ENCODE results near the gene CAPZA1. TPM values are rescaled to one million over a fixed set of nuclear protein-coding genes. Genes with fewer than 3 reads are reported as not detected.
A peak's percentile ranks its signal among the peaks of the same experiment; 100 is the strongest.

Gene CAPZA1
- total RNA-seq, 2 experiments from 2014 or later = 166 to 179 TPM

- intact Hi-C loops (cut with DNase I, micrococcal nuclease) = loop anchor here (5.0 to 10.0 kb wide), 6 partner anchors 102 to 1096 kb away; partner anchors contain the start of genes CAPZA1 (in 1 of the 2), RSBN1 (in 1 of the 2), SLC16A1 (in 1 of the 2) and ST7L (in 1 of the 2)
- CTCF ChIA-PET = interaction anchor here (1.0 to 2.3 kb wide), 3 partner anchors 10 to 86 kb away, joined by 4 to 9 read pairs (median 5); partner anchors contain the start of gene RHOC
Observed at GRCh38 chr1:112718691-112719418, 99.2 kb downstream of the CAPZA1 start.

DNA sequence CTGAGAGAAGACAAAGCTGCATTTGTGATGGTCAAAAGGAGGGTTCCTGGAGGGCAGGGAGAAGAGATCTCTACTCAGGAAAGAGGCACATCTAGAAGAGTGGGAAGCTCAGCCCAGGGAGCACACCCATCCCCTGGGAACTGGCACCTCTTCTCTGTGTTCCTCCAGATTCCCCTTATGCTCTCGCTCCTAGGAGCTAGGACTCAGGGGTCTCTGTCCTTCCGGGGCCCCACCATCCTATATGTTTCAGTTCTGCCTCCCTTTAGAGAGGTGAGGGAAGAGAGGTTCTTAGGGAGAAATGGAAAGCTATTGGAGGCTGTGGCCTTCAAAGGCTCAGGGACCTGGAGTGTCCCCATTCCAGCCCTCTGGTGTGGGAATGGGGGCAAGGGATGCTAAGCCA, 100.1 kb downstream of the CAPZA1 start:
- peaks cover 35% of the 10 kb centered on the region for H3K4me1 Mint-ChIP-seq (ENCODE audit: low read depth)
- no peak overlapping the region for H3K4me3 Mint-ChIP-seq
- H3K4me1 ChIP-seq (ENCODE audit: insufficient read depth, low read length) = peaks cover 39% of the 10 kb centered on the region
- H3K9me3 ChIP-seq (ENCODE audit: control insufficient read depth in 1 of 2, insufficient read depth in 1 of 2, low read length in 2 of 2) = no peaks in the 10 kb centered on the region
- H3K27me3 Mint-ChIP-seq = peaks cover 30% of the 10 kb centered on the region
- H3K27ac ChIP-seq (ENCODE audit: low read depth in 1 of 2, low read length in 2 of 2) = no peak overlapping the region
- H3K36me3 Mint-ChIP-seq (ENCODE audit: low read depth) = no peaks in the 10 kb centered on the region
- ATAC-seq (ENCODE audit: poor library complexity) (no peak), DNase-seq (no peak)
- no peak overlapping the region for H3K4me3 ChIP-seq (ENCODE audit: low read length)
- CTCF ChIA-PET = interaction anchor here (2.3 kb wide), 1 partner anchor 85 kb away, joined by 9 read pairs; no protein-coding TSS in a partner anchor
- H3K27me3 ChIP-seq (ENCODE audit: control insufficient read depth in 1 of 2, insufficient read depth in 2 of 2, low read length in 2 of 2) = peaks cover 5 to 15% of the 10 kb centered on the region in 2 experiments
- no peaks in the 10 kb centered on the region for H3K36me3 ChIP-seq (ENCODE audit: insufficient read depth, low read length)
- no peak overlapping the region for H3K27ac Mint-ChIP-seq
- intact Hi-C loops (cut with DNase I, micrococcal nuclease) = loop anchor here (5.0 to 10.0 kb wide), 6 partner anchors 102 to 1095 kb away; partner anchors contain the start of genes CAPZA1 (in 1 of the 2), RSBN1 (in 1 of the 2), SLC16A1 (in 1 of the 2) and ST7L (in 1 of the 2)
- POLR2A ChIA-PET = interaction anchor here (0.8 kb wide), 1 partner anchor 52 kb away, joined by 3 read pairs; no protein-coding TSS in a partner anchor
- no peaks in the 10 kb centered on the region for H3K9me3 Mint-ChIP-seq
- no peak for TF ChIP-seq CTCF (IDR thresholded peaks at IDR 0.05)

More at GRCh38 chr1:112718691-112719418, 99.2 kb downstream of the CAPZA1 start:
- Mint-ChIP-seq H3K27me3 (peaks cover 32% of the 10 kb centered on the region), H3K27ac (no peak overlapping the region), H3K4me3 (peak overlapping the region; percentile 79), H3K36me3 (ENCODE audit: low read depth) (no peaks in the 10 kb centered on the region), H3K4me1 (ENCODE audit: low read depth) (peaks cover 39% of the 10 kb centered on the region), H3K9me3 (no peaks in the 10 kb centered on the region)
- peak; percentile 94 for TF ChIP-seq CTCF (IDR thresholded peaks at IDR 0.05)
- Histone ChIP-seq H3K36me3 (ENCODE audit: insufficient read depth, low read length) (no peaks in the 10 kb centered on the region), H3K27me3 (ENCODE audit: control insufficient read depth in 1 of 2, insufficient read depth in 2 of 2, low read length in 2 of 2) (peaks cover 13 to 22% of the 10 kb centered on the region in 2 experiments), H3K4me1 (ENCODE audit: insufficient read depth, low read length) (peaks cover 48% of the 10 kb centered on the region), H3K27ac (ENCODE audit: low read depth in 1 of 2, low read length in 2 of 2) (no peak overlapping the region), H3K9me3 (ENCODE audit: control insufficient read depth in 1 of 2, insufficient read depth in 1 of 2, low read length in 2 of 2) (peaks cover 0 to 5% of the 10 kb centered on the region in 2 experiments), H3K4me3 (ENCODE audit: low read length) (no peak overlapping the region)
- ATAC-seq (ENCODE audit: poor library complexity) (peak; percentile 24), DNase-seq (peak; percentile 53 to 86 (median 70))
- POLR2A ChIA-PET = interaction anchor here (0.6 to 0.8 kb wide), 2 partner anchors 51 to 1065 kb away, joined by 3 to 4 read pairs; no protein-coding TSS in a partner anchor

- no peak for TF ChIP-seq CTCF (IDR thresholded peaks at IDR 0.05)
- DNase-seq (no peak), ATAC-seq (ENCODE audit: poor library complexity) (no peak)
- Mint-ChIP-seq H3K4me3 (no peak overlapping the region), H3K36me3 (ENCODE audit: low read depth) (no peaks in the 10 kb centered on the region), H3K27me3 (peaks cover 30% of the 10 kb centered on the region), H3K27ac (no peak overlapping the region), H3K4me1 (ENCODE audit: low read depth) (peaks cover 29% of the 10 kb centered on the region), H3K9me3 (no peaks in the 10 kb centered on the region)
- Histone ChIP-seq H3K9me3 (ENCODE audit: control insufficient read depth in 1 of 2, insufficient read depth in 1 of 2, low read length in 2 of 2) (no peaks in the 10 kb centered on the region), H3K36me3 (ENCODE audit: insufficient read depth, low read length) (no peaks in the 10 kb centered on the region), H3K4me1 (ENCODE audit: insufficient read depth, low read length) (peaks cover 32% of the 10 kb centered on the region), H3K27ac (ENCODE audit: low read depth in 1 of 2, low read length in 2 of 2) (no peak overlapping the region), H3K27me3 (ENCODE audit: control insufficient read depth in 1 of 2, insufficient read depth in 2 of 2, low read length in 2 of 2) (peaks cover 5 to 15% of the 10 kb centered on the region in 2 experiments), H3K4me3 (ENCODE audit: low read length) (no peak overlapping the region)
- ChIA-PET CTCF (interaction anchor here (1.4 kb wide), 1 partner anchor 352 kb away, joined by 3 read pairs; the partner anchor contains the start of gene LRIG2), POLR2A (no interaction called here)
- intact Hi-C loops (cut with DNase I, micrococcal nuclease) = no loop called here
Observed at GRCh38 chr1:112720800-112721199, 101.2 kb downstream of the CAPZA1 start.

Other genes with a start within 250 kb of the CAPZA1 start
- gene CTTNBP2NL, start 223.6 kb upstream of the CAPZA1 start, total RNA-seq = under 1 TPM; 0.14 to 0.25 TPM
- gene WNT2B, start 110.9 kb upstream of the CAPZA1 start, total RNA-seq = under 1 TPM; 0.33 to 0.67 TPM
- 10 to 100 TPM; 25.5 to 29.8 TPM for gene ST7L, start 691 bp upstream of the CAPZA1 start, total RNA-seq
- gene MOV10, start 54.8 kb downstream of the CAPZA1 start, total RNA-seq = 10 to 100 TPM; 80.6 to 89.3 TPM
- gene RHOC, start 87.3 kb downstream of the CAPZA1 start, total RNA-seq = 10 to 100 TPM; 11.9 to 12.7 TPM
- gene PPM1J, start 95.5 kb downstream of the CAPZA1 start, total RNA-seq = under 1 TPM; 0.39 to 0.49 TPM